ENCODE data around the gene SERBP1. TPM values are rescaled to one million over a fixed set of nuclear protein-coding genes. Genes with fewer than 3 reads are reported as not detected.

The SERBP1 gene
- total RNA-seq, 1 donor from 2014 or later: 167 TPM

DNA sequence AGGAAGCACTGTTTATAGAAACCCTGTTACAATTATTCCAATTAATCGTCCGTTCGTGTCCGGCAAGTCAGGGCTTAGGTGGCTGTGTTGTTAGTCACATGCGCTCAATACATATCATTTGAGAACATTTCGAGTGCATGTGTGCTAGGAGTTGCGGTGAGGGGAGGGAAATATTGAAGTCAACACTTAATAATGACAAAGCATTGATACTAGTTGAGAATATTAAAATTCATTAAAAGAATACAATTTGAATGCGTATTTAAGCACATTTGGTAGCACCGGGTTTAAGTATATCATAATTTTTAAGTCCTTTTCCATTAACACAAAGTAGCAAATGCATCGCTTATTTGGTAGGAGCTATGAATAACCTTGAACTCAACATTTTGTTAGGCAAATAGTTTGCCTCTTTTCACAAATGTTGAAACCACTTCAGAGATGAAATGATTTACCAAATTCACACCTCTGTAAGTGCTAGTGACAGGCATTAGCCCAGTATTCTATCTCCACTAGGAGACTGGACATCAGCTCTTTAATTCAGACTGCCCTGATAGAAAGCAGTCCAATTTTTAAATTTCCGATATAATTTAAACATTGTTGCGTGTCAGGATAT is 1.1 kb upstream of the SERBP1 start:
- H3K27me3 ChIP-seq: no peaks in the 10 kb centered on the region
- peak overlapping the region; percentile 79 to 87 for H3K4me3 ChIP-seq
- no peaks in the 10 kb centered on the region for H3K9me3 ChIP-seq
- peaks cover 32% of the 10 kb centered on the region for H3K4me1 ChIP-seq
- TF ChIP-seq POLR2A (IDR thresholded peaks at IDR 0.05): no peak
- TF ChIP-seq, protein P1, sequence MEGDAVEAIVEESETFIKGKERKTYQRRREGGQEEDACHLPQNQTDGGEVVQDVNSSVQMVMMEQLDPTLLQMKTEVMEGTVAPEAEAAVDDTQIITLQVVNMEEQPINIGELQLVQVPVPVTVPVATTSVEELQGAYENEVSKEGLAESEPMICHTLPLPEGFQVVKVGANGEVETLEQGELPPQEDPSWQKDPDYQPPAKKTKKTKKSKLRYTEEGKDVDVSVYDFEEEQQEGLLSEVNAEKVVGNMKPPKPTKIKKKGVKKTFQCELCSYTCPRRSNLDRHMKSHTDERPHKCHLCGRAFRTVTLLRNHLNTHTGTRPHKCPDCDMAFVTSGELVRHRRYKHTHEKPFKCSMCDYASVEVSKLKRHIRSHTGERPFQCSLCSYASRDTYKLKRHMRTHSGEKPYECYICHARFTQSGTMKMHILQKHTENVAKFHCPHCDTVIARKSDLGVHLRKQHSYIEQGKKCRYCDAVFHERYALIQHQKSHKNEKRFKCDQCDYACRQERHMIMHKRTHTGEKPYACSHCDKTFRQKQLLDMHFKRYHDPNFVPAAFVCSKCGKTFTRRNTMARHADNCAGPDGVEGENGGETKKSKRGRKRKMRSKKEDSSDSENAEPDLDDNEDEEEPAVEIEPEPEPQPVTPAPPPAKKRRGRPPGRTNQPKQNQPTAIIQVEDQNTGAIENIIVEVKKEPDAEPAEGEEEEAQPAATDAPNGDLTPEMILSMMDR (IDR thresholded peaks at IDR 0.05): no peak
- no peak for TF ChIP-seq POLR2AphosphoS5 (IDR thresholded peaks at IDR 0.05; ENCODE audit: insufficient read depth in 1 of 2, low read depth in 1 of 2)
- H3K27ac ChIP-seq: peak overlapping the region; percentile 95
- no peak for DNase-seq (ENCODE audit: extremely low spot score in 2 of 2)
- intact Hi-C loops (cut with DNase I): no loop called here
- H3K36me3 ChIP-seq: no peaks in the 10 kb centered on the region

DNA sequence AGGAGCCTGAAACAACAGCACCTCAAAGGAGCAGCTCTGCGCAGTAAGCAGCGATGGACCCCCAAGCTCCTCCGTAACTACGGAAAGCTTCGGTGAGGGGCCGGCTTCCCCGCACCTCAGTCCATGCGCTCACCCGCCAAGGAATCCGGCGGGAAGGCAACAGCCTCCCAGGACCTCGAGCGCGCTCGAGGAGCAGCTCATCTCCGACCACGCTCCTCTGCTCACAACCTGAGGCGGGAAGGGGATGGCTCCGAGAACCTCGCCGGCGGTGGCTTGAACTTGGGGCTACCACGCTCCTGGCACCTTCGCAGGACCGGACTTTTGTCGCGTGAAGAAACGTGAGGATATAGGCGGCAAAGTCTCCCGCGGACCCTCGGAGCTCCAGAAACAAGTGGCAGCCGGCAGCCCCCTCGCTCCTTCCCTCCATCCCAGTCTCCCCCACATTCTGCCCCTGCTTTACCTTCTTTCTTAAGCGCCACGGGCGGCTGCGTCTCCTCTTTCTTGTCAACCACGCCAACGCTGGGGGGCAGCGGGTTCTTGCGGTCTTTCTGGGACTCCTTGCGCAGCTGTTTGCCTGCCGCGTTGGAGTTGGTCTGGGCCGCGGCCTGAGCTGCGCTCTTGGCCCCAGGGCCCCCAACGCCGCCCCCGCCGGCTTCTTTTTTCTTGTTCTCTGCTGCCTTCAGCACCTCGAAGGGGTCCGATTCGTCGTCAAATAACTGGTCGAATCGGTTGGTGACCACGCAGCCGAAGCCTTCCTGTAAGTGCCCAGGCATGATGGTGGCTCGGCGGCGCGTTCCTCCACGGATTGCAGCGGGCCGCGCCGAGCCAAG is 459 bp downstream of the SERBP1 start:
- no peak for DNase-seq (ENCODE audit: extremely low spot score in 2 of 2)
- intact Hi-C loops (cut with DNase I): no loop called here

DNA sequence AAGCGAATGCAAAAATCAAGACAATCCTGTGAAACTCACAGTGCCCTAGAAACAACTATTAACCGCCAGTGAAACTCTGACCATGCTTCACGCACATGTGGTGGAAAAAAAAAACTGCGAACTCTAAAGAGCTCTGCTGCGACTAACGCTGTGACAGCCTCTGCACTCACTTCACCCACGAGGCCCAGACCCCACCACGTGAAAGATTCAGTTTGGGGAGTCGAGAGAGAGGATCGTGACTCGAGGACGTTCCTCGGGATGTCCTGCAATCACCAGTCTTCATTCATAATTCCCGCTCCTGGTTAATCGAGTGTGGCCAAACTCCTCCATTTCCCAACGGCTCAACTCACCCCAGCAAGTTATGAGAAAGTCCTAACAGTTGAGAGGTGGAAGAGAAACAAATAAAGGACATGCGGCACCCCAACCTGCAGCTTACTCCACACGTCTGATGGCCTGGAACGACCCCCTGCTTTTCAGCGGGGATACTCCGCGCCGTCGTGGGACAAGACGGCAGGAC is 1.1 kb downstream of the SERBP1 start:
- H3K4me3 ChIP-seq: peak overlapping the region; percentile 79 to 87
- no peaks in the 10 kb centered on the region for H3K27me3 ChIP-seq
- peaks cover 43% of the 10 kb centered on the region for H3K4me1 ChIP-seq
- intact Hi-C loops (cut with DNase I): no loop called here
- peaks cover 0 to 20% of the 10 kb centered on the region in 2 donors for H3K36me3 ChIP-seq
- TF ChIP-seq POLR2A (IDR thresholded peaks at IDR 0.05) (no peak), POLR2AphosphoS5 (IDR thresholded peaks at IDR 0.05; ENCODE audit: insufficient read depth in 1 of 2, low read depth in 1 of 2) (no peak)
- no peaks in the 10 kb centered on the region for H3K9me3 ChIP-seq
- peak overlapping the region; percentile 95 for H3K27ac ChIP-seq
- no peak for DNase-seq (ENCODE audit: extremely low spot score in 2 of 2)

More for the DNA sequence above, 459 bp downstream of the SERBP1 start:
- Histone ChIP-seq H3K27me3 (no peaks in the 10 kb centered on the region), H3K27ac (peak overlapping the region; percentile 95), H3K4me3 (peak overlapping the region; percentile 79 to 87), H3K9me3 (no peaks in the 10 kb centered on the region), H3K36me3 (peaks cover 0 to 13% of the 10 kb centered on the region in 2 donors), H3K4me1 (peaks cover 43% of the 10 kb centered on the region)
- TF ChIP-seq POLR2AphosphoS5 (IDR thresholded peaks at IDR 0.05; ENCODE audit: insufficient read depth in 1 of 2, low read depth in 1 of 2): no peak
- TF ChIP-seq POLR2A (IDR thresholded peaks at IDR 0.05): peak in 1 of 2 donors; percentile 86
- TF ChIP-seq, protein P1 (IDR thresholded peaks at IDR 0.05): no peak

DNA sequence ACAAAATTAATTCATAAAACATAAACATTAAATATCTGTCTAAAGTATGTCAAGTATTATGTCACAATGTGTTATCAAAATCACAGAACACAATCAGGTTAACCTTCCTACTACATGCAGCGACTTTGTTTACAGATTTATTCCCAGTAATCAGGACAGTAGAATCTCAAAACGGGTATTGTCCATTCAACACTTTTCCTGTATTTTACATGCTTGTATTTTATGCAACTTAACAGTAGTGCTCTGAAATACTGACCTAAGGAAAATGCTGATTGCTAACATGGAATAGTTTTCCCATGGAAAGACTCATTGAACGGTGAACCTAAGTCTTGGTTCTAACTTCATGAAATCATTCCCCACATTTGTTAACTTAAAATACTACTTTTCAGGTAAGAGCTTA is 2.3 kb downstream of the SERBP1 start:
- TF ChIP-seq, protein P1 (IDR thresholded peaks at IDR 0.05): no peak
- TF ChIP-seq POLR2AphosphoS5 (IDR thresholded peaks at IDR 0.05; ENCODE audit: insufficient read depth in 1 of 2, low read depth in 1 of 2) (no peak), POLR2A (IDR thresholded peaks at IDR 0.05) (no peak)
- H3K9me3 ChIP-seq: no peaks in the 10 kb centered on the region
- no peak for DNase-seq (ENCODE audit: extremely low spot score in 2 of 2)
- intact Hi-C loops (cut with DNase I): no loop called here
- H3K27ac ChIP-seq: peak overlapping the region; percentile 12
- peaks cover 0 to 31% of the 10 kb centered on the region in 2 donors for H3K36me3 ChIP-seq
- no peaks in the 10 kb centered on the region for H3K27me3 ChIP-seq
- H3K4me1 ChIP-seq: peaks cover 43% of the 10 kb centered on the region
- H3K4me3 ChIP-seq: peak overlapping the region; percentile 79 to 87

DNA sequence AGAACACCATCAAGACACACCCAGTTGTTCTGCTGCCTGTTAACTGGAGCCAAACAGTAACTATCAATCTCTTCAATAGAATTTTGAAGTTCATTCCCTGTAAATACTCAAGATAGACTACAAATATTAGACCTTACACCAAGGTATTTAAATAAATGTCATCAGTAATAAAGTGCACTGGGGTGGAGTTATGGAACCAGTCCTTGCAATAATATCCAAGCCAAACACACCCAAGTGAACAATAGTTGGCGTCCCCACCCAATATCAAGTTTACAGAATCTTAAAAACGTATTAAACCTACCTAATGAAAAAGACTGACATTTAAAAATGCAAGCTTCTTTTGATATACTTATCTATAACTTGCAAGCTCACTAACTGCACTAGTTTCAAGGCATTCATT is 2.7 kb downstream of the SERBP1 start:
- peaks cover 43% of the 10 kb centered on the region for H3K4me1 ChIP-seq
- TF ChIP-seq POLR2A (IDR thresholded peaks at IDR 0.05): no peak
- TF ChIP-seq, protein P1 (IDR thresholded peaks at IDR 0.05): no peak
- TF ChIP-seq POLR2AphosphoS5 (IDR thresholded peaks at IDR 0.05; ENCODE audit: insufficient read depth in 1 of 2, low read depth in 1 of 2): no peak

More for the DNA sequence above, 2.7 kb downstream of the SERBP1 start:
- no peak overlapping the region for H3K27ac ChIP-seq
- no peak for DNase-seq (ENCODE audit: extremely low spot score in 2 of 2)
- H3K9me3 ChIP-seq: no peaks in the 10 kb centered on the region
- intact Hi-C loops (cut with DNase I): no loop called here
- peak overlapping the region; percentile 79 to 87 for H3K4me3 ChIP-seq
- peaks cover 0 to 36% of the 10 kb centered on the region in 2 donors for H3K36me3 ChIP-seq
- no peaks in the 10 kb centered on the region for H3K27me3 ChIP-seq

Measured in vagina (tissue), 2 donors.